HG03354 (cell line): Measurements from ENCODE around the gene PPY.
"Not testable (repeated sequence)": the region's sequence is repeated elsewhere in the genome, so short reads cannot be mapped to it uniquely, and the experiment has no call there.

Experiments
- ATAC-seq: cut with Tn5 transposase; IDR thresholded peaks from one replicate; pipeline ENCODE4 v1.9.1; 2021; ENCODE audit warnings: mild to moderate bottlenecking; ENCODE audit not compliant: unreplicated experiment, poor library complexity, severe bottlenecking

The PPY gene

DNA sequence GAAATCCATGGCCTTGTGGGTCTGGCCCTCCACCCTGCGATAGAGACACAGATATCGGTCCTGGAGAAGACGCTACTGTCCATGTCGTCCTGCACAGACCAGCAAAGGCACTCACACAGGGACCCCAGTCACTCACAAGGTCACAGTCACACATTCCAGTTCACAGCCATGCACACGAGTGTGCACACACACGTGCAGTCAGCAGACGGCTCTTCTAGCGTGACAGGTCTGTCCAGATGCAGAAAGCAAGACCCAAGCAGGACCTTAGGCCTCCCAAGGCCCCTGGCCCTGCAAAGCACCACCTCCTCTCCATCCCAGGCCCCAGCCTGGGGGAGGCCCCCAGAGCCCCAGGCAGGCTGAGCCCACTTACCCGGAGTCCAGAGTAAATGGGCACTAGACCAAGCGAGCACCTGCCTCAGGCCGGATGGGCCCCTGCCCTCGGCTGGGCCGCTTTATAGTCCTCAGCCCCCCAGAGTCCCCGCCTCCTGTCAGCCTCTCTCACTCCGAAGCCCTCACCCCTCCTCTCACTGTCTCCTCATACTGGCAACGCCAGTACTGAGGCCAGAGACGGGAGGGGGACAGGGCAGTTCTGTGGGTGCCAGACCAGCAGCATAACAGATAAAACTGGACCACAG, at the start of gene PPY:
PPY (minus strand) TSS at position 426 of the 635 bp plus-strand sequence. CDS start 822 bp downstream, outside the sequence.
- no peak for ATAC-seq

DNA sequence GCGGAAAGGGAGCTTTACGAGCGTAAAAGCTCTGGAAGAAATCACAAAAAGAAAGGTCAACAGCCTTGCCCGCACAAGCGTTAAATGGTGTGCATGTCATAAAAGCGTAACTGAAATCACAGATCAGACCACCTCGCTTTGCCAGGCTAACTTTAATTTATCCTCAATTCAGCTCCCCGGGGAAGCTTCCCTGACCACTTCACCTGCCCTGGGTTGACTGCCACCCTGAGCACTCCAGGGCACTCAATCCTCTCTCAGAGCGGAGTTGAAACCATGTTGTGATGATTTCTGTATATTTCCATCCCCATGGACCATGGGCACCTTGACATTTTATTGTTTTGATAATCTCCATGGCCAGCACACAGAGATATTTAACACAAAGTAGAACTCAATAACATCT, 46.0 kb upstream of the PPY start:
- ATAC-seq: no peak

GRCh38 chr17:43987131-43988021, 45.1 kb upstream of the PPY start:
- no peak for ATAC-seq

DNA sequence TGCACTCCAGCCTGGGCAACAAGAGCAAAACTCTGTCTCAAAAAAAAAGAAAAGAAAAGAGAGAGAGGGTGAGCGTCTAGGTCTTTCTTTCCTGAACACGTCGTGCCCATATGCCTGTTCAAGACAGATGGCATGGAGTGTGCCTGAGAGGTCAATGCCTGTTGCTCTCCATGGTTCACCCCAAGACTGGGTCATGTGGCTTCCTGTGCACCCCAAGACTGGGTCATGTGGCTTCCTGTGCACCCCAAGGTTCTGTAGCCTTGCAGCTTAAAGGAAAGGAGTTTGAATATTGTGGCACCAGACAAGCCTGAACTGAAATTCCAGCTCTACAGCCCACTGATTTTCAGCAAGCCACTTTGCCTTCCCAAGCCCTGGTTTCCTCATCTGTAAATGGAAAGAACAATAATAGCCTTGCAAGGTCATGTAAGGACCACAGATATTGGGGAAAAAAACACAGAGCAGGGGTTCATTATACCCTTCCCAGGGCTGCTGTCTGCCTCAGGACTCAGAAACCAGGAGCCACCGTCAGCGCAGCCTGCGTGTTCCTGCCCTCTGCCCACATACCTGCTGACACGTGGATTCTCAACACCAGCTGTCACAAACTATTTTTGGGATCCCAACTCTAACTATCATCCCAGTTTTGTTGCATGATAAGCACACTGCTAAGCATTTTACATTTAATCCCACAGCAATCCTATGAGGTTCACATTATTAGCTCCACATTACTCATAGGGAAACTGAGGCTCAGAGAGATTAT, 44.1 kb upstream of the PPY start:
- no peak for ATAC-seq

GRCh38 chr17:43984521-43984920, 42.2 kb upstream of the PPY start:
- ATAC-seq: no peak

DNA sequence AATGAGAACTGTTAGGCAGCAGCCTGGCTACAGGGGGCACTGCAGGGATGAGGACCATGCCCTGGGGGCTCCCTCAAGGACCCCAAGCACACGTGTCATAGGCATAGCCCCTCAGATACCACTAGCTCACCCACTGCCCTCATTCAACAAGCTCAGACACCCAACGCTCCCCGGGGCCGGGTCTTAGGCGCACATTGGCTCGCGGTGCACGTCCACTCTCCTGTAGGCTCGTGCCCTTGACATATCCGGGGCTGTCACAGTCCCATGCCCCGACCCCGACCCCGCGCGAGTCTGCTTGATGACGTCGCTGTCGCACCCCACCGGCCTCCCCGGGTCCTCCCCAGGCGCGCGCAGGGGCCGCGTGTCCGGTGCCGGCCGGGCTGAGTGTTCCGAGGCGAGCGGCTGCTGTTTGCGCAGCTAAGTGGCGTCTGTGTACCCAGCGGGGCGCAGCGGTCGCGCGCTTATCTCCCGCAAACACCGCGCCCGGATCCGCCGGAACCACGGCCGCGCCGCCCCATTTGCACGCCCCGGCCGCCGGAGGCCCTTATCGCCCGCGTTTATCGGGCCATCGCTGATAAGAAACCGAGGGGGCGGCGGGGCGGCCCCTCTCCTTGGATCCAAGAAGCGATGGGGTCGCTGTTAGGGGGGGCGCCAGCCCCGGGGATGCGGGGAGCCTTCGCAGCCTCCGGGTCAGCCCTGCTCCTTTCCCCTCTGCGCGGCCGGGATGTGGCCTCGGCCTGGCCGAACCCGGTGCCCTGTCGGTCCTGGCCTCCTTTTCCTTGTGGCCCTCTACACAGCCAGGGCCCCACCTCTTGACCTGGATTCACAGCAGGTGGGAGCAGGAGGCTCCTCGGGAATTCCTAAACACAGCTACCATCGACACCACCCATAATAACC, 41.5 kb upstream of the PPY start:
- ATAC-seq: no peak

DNA sequence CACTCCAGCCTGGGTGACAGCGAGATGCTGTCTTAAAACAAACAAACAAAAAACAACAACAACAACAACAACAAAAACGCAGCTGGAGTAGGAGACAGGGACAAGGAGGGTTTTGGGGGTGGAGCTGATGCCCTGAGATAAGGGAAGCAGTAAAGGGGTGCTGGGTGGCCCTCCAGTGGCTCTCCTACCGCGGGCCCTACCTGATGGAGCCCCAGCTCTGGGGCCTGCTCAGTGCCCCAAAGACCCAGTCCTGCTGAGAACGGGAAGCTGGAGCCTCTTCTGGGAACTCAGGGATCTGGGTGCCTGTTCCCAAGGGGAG, 40.9 kb upstream of the PPY start:
- ATAC-seq: no peak

- no peak for ATAC-seq
These were observed 39.9 kb upstream of the PPY start for GRCh38 chr17:43982171-43982570.

- no peak for ATAC-seq
These were observed 37.4 kb upstream of the PPY start for GRCh38 chr17:43979671-43980070.

- no peak for ATAC-seq
These were observed 36.7 kb upstream of the PPY start for GRCh38 chr17:43979011-43979410.

DNA sequence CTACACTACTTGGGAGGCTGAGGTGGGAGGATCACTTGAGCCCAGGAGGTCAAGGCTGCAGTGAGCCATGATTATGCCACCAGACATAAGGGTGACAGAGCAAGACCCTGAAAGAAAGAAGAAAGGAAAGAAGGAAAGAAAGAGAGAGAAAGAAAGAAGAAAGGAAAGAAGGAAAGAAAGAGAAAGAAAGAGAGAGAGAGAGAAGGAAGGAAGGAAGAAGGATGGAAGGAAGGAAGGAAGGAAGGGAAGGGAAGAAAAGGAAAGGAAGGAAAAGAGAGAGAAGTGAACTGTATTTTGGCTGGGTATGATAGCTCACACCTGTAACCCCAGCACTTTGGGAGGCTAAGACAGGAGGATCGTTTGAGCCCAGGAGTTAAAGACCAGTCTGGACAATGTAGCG, 35.8 kb upstream of the PPY start:
- no peak for ATAC-seq

DNA sequence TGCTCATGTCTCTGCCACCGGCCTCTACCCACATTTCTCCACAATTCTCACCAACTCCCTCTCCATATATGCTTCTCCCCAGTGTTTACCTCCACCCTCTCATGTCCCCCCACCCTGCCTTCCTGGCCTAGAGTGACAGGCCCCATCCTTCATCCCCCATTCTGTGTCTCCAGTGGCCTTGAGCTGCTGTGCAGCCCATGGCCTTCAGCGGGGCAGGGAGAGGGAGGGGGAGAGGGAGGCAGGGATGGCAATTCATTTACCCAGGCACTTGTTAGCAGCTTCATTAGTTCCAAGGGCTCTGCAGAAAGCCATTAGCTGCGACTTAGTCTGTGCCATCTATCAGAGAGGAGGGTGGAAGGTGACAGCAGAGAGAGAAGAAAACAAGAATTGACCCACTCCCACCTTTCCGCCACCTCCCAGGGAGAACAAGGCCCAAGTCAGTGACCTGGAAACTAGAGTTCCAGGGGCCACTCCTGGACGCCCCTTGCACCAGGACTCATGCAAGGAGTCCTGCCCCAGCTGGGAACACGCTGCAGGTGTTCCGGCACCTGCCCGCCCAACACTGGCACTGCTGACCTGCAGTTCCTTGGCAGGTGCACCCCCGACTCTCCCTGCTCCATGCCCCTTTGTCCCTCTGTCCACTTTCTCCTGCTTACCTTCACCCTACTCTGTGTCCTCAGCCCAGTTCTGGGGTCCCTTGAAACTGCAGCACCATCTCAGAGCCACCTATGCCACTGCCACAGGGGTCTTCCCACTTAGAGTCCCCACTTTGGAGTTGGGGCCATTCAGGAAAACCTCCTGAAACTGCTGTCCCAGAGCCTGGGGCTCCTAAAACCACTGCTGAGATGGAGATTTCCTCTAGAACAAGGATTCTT, 34.9 kb upstream of the PPY start:
- no peak for ATAC-seq

GRCh38 chr17:43975898-43976297, 33.6 kb upstream of the PPY start:
- no peak for ATAC-seq

GRCh38 chr17:43974382-43975266, 32.3 kb upstream of the PPY start:
- ATAC-seq: no peak

- not testable (repeated sequence) for ATAC-seq
These were observed 30.4 kb upstream of the PPY start for GRCh38 chr17:43972444-43973212.

GRCh38 chr17:43971436-43971835, 29.2 kb upstream of the PPY start:
- not testable (repeated sequence) for ATAC-seq

DNA sequence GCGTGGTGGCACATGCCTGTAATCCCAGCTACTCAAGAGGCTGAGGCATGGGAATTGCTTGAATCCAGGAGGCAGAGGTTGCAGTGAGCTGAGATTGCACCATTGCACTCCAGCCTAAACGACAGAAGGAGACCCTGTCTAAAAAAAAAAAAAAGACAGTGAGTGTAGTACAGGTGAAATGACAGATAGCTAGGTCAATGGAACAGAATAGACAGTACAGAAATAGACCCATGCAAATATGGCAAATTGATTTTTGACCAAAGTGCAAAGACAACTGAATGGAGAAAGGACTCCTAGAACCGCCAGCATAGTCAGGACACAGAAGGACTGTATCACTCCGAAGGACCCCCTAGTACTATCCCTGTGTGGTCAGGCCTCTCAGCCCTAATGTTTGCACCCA, 28.1 kb upstream of the PPY start:
- ATAC-seq: no peak
